GM18505 (cell line): Measurements from ENCODE around the gene POLR2E.

Experiments used
- ATAC-seq: cut with Tn5 transposase; IDR thresholded peaks from one replicate; pipeline ENCODE4 v1.9.1; 2021; ENCODE audit not compliant: unreplicated experiment
- POLR2A ChIP-seq: IDR thresholded peaks from 4 replicates; pipeline ENCODE4 v1.6.1; 2011; ENCODE audit warnings: borderline replicate concordance; ENCODE audit not compliant: insufficient read depth, insufficient read length; ENCODE audit errors: extremely low read depth

Gene POLR2E

DNA sequence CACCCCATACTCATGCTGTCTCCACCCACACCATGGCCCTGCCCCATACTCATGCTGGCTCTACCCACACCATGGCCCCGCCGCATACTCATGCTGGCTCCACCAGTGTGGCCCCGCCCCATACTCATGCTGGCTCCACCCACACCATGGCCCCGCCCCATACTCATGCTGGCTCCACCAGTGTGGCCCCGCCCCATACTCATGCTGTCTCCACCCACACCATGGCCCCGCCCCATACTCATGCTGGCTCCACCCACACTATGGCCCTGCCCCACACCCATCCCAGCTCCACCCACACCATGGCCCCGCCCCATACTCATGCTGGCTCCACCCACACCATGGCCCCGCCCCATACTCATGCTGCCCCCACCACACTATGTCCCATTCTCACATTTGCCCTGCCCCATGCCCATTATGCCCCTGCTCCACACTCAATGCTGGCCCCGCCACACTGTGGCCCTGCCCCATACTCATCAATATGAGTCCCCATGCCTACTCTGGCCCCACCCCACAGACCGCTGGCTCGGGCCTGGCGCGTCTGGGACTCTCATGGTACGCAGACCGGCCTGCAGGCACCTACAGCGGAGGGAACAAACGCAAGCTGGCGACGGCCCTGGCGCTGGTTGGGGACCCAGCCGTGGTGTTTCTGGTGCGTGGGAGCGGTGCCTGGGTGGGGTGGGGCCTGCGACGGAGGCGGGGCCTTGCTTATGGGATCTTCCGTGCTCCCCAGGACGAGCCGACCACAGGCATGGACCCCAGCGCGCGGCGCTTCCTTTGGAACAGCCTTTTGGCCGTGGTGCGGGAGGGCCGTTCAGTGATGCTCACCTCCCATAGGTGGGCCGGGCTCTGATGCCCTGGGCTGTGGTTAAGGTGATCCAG, 31.9 kb downstream of the POLR2E start:
- no peak for ATAC-seq
- TF ChIP-seq POLR2A = no peak

DNA sequence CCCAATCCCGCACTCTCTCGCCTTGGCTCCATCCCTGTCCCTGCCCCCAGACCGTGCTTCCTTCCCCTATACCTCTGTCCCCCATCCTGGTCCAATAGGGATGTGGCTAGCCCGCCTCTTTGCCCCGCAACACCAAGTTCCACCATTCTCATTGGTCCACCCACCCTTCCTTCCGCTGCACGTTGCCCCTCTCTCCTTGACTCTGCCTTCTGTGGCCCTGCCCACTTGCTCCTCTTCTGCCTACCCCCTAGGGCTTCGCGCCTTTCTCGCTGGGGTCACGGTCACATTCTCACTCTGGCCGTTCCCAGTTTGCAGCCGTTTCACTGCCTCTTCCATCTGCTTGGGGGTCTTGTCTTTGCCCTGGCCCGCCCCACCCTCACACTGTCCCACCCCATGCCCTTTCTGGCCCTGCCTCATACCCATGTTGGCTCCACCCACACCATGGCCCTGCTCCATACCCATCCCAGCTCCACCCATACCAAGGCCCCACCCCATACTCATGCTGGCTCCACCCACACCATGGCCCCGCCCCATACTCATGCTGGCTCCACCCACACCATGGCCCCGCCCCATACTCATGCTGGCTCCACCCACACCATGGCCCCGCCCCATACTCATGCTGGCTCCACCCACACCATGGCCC, 32.7 kb downstream of the POLR2E start:
- no peak for ATAC-seq
- TF ChIP-seq POLR2A = no peak

DNA sequence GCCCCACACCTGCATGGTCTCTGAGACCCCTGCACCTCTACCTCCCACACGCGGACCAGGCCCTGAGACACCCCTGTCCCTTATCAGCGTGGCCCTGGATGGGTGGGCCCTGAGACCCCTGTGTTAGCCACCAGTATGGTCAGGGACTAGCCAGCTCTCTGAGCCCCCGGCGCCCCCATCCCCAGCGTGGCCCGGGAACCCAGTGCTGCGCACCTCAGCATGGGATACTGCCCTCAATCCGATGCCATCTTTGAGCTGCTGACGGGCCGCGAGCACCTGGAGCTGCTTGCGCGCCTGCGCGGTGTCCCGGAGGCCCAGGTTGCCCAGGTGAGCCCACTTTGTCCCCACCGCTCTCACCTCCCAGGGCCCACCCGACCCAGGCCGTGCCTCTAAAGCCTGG, 33.2 kb downstream of the POLR2E start:
- no peak for ATAC-seq
- no peak for TF ChIP-seq POLR2A

DNA sequence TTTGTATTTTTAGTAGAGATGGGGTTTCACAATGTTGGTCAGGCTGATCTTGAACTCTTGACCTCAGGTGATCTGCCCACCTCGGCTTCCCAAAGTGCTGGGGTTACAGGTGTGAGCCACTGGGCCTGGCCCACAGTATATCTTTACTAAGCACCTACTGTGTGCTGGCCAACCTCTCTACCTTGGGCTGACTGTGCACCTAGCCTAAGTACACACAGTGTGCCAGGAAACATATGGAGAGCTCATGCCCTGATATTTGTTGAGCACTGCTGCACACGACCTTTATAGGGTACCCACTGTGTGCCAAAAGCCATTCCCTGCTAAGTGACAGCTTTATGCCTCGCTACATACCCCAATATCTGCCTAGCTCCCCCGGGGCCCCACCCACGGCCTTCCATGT, 34.5 kb downstream of the POLR2E start:
- no peak for TF ChIP-seq POLR2A
- ATAC-seq = no peak

DNA sequence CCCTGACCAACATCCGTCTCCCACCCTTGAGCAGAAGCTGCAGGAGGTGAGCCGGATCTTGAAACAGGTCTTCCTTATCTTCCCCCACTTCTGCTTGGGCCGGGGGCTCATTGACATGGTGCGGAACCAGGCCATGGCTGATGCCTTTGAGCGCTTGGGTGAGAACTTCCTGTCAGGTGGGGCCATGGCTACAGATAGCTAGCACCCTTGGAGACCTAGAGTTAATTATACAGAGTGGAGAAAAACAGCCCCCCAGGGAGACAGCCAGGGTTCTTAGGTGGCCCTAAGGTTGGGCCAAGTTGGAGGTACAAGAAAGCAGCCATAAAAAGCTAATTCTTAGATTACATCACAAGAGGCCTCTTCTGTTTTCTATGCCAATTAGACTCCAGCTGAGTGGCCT, 37.1 kb downstream of the POLR2E start:
- no peak for ATAC-seq
- TF ChIP-seq POLR2A = no peak

DNA sequence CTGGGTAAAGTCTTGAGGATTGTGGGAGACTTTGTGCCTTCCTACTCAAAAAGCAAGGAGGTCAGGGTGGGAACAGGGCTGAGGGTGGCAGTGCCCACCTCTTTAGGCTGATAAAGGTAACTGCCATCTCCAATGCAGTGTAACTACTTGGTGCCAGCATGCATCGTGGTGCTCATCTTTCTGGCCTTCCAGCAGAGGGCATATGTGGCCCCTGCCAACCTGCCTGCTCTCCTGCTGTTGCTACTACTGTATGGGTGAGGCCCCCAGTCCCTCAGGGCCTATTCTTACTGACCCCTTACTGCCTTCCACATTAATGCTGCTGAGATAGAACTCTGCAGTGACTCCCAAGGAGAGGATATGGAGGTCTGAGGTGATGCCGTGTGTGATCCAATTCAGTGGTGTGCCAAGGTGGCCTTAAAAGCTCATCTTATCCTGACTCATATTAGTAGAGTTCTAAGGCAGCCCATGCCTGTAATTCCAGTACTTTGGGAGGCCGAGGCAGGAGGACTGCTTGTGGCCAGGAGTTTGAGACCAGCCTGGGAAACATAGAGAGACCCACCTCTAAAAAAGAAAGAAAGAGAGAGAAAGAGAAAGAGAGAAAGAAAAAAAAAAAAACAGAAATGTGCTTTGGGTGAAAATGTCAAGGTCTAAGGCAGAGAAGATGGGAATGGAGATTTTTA, 37.9 kb downstream of the POLR2E start:
- no peak for TF ChIP-seq POLR2A
- ATAC-seq = no peak

DNA sequence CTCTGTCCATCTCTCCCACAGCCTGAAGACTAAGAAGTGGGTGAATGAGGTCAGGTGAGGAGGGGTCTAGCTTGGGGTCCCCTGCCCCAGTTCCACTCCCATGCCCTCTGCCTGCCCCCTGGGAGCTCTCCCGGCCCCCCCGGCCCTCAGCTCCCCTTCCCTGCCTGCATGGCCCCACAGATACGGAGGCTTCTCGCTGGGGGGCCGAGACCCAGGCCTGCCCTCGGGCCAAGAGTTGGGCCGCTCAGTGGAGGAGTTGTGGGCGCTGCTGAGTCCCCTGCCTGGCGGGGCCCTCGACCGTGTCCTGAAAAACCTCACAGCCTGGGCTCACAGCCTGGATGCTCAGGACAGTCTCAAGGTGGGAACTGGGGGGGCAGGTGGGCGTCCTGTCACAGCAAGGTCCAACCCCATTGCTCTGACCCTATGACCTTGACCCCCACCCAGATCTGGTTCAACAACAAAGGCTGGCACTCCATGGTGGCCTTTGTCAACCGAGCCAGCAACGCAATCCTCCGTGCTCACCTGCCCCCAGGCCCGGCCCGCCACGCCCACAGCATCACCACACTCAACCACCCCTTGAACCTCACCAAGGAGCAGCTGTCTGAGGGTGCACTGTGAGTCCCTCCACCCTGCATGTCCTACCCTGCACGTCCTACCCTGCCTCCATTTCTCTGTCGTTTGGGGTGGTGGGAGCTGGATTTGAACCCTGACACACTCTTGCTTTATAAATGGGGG, 39.1 kb downstream of the POLR2E start:
- no peak for ATAC-seq
- TF ChIP-seq POLR2A = no peak

DNA sequence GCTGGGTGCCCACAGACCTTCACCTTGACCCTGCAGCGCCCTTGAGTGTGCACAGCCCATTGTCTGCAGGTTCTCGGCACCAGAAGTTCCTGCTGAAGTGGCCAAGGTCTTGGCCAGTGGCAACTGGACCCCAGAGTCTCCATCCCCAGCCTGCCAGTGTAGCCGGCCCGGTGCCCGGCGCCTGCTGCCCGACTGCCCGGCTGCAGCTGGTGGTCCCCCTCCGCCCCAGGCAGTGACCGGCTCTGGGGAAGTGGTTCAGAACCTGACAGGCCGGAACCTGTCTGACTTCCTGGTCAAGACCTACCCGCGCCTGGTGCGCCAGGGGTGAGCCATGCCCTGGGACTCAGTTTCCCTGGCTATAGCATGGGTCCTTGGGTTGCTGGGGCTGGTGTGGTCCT, 40.1 kb downstream of the POLR2E start:
- no peak for TF ChIP-seq POLR2A
- ATAC-seq = no peak

DNA sequence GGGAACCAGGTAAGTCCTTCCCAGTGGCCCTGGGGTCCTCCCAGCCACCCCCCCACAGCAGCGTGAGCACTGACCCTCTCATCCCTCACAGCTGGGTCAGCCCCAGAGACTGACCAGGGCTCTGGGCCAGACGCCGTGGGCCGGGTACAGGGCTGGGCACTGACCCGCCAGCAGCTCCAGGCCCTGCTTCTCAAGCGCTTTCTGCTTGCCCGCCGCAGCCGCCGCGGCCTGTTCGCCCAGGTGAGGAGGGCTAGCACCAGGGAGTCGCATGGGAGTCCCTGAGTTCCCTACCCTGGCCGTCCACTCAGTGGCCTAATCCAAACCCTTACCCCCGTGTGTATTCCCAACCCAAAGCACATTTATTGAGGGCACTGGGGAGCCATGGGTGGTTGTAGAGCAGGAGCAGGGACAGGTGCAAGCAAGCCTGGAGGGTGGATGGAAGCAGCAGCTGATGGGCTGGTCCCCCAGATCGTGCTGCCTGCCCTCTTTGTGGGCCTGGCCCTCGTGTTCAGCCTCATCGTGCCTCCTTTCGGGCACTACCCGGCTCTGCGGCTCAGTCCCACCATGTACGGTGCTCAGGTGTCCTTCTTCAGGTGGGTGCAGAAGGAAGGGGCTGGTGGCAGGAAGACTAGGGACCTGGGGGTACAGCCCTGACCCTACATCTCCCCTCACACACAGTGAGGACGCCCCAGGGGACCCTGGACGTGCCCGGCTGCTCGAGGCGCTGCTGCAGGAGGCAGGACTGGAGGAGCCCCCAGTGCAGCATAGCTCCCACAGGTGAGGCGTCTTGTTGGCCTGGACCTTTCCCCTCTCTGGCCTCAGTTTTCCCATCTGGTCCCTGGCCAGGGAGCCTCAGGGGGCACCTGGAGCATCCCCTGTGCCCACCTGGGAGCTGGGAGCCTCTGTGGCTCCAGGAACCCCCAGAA, 40.8 kb downstream of the POLR2E start:
- no peak for TF ChIP-seq POLR2A
- ATAC-seq = no peak

DNA sequence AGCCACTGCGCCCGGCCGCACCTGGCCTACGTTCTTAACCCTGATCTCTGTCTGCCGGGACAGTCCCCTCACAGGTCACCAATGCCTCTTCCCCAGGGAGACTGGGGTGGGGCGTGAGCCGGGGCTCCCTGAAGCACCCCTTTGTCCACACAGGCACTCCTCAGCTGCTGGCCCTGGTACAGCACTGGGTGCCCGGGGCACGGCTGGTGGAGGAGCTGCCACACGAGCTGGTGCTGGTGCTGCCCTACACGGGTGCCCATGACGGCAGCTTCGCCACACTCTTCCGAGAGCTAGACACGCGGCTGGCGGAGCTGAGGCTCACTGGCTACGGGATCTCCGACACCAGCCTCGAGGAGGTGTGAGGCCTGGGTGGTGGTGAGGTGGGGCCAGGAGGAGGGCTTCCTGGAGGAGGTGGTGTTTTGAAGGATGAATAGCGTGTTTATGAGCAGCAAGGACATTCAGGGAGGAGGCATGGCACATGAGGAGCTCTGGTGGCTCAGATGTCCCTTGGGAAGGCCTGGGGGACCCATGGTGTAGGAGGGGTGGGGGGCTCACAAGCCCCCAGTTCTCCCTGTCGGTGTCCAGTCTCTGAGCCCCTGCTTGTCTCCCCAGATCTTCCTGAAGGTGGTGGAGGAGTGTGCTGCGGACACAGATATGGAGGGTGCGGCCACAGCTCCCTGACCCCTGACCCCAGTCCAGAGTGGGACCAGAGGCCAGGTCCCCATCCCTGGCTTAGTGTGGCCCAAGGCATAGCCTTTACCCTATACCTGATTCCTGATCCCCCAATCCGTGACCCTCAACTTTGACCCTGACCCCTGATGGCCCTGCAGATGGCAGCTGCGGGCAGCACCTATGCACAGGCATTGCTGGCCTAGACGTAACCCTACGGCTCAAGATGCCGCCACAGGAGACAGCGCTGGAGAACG, 41.7 kb downstream of the POLR2E start:
- TF ChIP-seq POLR2A = no peak
- ATAC-seq = no peak

DNA sequence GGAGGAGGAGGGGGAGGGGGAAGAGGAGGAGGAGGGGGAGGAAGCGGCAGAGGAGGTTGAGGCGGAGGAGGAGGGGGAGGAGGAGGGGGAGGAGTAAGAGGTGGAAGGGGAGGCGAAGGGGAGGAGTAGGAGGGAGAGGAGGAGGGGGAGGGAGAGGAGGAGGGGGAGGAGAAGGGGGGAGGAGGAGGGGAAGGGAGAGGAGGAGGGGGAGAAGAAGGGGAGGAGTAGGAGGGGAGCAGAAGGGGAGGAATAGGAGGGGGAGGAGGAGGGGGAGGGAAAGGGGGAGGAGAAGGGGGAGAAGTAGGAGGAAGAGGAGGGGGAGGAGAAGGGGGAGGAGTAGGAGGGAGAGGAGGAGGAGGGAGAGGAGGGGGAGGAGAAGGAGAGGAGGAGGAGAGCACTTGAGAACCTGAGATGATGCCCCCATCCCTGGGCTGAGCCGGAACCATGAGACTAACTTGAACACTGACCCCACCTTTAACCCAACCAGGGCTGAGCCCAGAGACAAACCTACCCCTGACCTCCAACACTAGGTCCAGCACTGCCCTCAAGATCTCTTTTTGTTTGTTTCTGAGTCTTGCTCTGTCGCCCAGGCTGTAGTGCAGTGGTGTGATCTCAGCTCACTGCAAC, 42.7 kb downstream of the POLR2E start:
- TF ChIP-seq POLR2A = no peak
- no peak for ATAC-seq
